ENCODE data around the gene ATP7A.

The ATP7A gene

DNA sequence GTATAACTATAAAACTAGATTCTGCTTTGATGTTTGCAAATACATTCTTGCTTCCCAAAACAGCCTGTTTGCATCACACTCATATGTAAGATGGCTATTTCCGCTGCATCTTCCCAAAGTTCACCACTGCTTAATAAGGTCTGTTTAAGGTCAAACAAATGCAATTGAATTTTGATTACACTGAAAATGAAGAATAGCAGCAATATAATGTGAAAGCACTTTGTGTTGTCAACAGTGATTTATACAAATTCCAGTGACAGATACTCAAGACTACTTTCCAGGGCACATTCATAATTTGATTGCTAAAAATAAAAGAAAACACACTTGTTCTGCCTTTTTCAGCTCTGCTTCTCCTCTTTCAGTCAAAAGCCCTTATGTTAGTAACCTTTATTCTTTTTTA is 67.0 kb downstream of the ATP7A start:
- TF ChIP-seq, protein P1, sequence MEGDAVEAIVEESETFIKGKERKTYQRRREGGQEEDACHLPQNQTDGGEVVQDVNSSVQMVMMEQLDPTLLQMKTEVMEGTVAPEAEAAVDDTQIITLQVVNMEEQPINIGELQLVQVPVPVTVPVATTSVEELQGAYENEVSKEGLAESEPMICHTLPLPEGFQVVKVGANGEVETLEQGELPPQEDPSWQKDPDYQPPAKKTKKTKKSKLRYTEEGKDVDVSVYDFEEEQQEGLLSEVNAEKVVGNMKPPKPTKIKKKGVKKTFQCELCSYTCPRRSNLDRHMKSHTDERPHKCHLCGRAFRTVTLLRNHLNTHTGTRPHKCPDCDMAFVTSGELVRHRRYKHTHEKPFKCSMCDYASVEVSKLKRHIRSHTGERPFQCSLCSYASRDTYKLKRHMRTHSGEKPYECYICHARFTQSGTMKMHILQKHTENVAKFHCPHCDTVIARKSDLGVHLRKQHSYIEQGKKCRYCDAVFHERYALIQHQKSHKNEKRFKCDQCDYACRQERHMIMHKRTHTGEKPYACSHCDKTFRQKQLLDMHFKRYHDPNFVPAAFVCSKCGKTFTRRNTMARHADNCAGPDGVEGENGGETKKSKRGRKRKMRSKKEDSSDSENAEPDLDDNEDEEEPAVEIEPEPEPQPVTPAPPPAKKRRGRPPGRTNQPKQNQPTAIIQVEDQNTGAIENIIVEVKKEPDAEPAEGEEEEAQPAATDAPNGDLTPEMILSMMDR (conservative IDR thresholded peaks at IDR 0.05; ENCODE audit: low read length) = no peak
- no peak for DNase-seq (ENCODE audit: low read depth)
- H3K4me3 ChIP-seq (ENCODE audit: low read length) = no peak overlapping the region

DNA sequence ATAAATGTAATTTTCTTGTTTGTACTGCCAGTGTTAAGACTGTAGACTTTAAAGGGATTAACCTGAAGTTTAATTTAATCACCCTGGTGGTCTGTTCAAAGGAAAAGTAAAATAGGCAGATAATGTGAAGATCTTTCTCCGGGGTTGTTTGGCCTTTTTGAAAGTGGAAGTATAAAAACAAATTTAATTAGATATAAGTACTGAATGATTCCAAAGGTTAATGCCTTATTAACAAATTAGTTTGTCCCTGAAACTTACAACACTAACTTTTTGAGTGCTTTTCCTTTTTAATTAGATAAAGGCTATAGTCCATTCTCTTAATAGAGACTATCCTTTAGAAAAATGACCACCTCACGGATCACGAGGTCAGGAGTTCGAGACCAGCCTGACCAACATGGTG is 69.4 kb downstream of the ATP7A start:
- TF ChIP-seq, protein P1 (conservative IDR thresholded peaks at IDR 0.05; ENCODE audit: low read length) = no peak
- H3K4me3 ChIP-seq (ENCODE audit: low read length) = no peak overlapping the region
- DNase-seq (ENCODE audit: low read depth) = no peak

DNA sequence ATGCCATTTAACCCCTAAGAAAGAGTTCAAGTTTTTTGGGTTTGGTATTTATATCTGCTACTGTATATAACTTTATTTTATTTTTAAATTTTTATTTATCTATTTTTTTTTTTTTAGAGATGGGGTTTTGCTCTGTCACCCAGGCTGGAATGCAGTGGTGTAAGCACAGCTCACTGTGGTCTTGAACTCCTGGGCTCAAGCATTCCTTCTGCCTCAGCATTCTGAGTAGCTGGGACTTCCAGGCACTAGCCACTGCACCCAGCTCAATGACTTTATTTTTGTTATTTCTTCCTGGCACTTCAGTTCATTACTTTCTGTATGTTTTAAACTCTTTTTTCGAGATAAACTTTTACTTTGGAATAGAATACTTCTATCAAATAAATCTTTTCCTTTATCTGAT is 101.4 kb downstream of the ATP7A start:
- TF ChIP-seq, protein P1 (conservative IDR thresholded peaks at IDR 0.05; ENCODE audit: low read length) = no peak
- DNase-seq (ENCODE audit: low read depth) = peak; percentile 25

DNA sequence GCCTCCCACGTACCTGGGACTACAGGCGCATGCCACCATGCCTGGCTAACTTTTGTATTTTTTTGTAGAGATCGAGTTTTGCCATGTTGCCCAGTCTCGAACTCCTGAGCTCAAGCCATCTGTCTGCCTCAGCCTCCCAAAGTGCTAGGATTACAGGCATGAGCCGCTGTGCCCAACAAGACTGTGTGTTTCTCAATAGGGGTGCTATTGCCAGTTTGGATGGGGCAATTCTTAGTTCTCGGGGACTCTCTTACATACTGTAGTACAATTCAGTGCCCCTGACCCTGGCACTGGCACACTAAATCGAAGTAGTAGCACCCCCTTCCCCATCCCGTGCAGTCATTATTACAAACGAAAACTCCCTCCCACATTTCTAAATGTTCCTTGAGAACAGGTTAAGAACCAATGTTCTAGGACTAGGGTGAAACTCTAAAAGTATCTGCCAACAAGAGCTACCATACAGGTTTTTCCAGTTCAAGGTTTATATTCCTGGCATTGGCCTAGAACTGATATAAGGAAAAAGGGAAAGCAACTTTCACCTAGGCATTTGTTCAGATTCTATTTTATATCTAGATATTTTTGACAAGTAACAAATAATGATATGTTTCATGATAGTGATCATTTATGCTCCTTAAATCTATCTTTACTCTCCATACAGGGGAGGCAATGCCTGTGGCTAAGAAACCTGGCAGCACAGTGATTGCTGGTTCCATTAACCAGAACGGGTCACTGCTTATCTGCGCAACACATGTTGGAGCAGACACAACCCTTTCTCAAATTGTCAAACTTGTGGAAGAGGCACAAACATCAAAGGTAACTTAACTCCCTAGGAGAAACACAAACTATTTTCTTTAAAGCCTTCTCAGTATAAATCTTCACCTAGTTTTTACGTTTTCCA is 109.3 kb downstream of the ATP7A start:
- no peak overlapping the region for H3K4me3 ChIP-seq (ENCODE audit: low read length)
- TF ChIP-seq, protein P1 (conservative IDR thresholded peaks at IDR 0.05; ENCODE audit: low read length) = no peak
- no peak for DNase-seq (ENCODE audit: low read depth)

More for the DNA sequence above, 101.4 kb downstream of the ATP7A start:
- H3K4me3 ChIP-seq (ENCODE audit: low read length) = no peak overlapping the region

DNA sequence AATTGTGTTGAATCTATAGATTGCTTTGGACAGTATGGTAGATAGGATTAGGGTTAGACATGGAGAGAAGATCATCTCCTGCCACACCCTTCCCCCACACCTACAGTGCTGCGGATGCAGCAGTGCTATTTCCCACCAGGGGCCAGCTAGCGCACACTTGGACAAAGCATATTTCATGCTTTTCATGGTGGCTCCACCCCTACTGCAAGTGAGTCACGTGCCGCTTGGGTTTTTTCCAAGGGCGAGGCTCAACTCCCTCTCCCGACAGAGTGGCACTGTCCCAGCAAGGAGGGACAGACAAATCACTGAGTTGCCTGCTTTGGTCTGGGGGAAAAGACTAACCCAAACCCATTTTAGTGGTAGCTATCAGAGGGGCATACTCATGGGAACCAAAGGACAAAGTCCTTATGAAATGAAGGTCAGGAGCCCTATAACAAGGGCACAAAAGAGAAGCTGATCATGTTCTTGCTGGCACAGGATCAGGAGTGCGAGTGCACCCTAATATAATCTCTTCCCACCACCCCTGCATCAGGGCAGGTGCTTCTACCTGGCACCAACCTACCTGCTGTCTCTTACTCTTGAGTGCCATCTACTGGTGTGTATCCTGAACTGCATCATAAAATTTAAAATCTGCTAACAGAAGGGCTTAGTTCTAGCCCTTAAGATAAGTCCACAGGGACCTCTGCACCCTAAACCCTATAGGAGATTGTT is 114.0 kb downstream of the ATP7A start:
- DNase-seq (ENCODE audit: low read depth) = no peak
- H3K4me3 ChIP-seq (ENCODE audit: low read length) = no peak overlapping the region
- TF ChIP-seq, protein P1 (conservative IDR thresholded peaks at IDR 0.05; ENCODE audit: low read length) = peak; percentile 54

DNA sequence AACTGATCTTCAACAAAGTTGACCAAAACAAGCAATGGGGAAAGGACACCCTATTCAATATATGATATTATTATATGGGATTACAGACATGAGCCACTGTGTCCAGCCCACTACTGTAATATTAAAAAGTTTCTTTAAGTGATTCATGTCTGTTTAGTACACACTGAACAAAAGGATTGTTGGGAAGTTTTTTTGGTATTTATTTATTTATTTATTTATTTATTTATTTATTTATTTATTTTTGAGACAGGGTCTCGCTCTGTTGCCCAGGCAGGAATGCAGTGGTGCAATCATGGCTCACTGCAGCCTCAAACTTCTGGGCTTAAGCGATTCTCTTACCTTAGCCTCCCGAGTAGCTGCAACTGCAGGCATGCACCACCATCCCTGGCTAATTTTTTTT is 117.3 kb downstream of the ATP7A start:
- TF ChIP-seq, protein P1 (conservative IDR thresholded peaks at IDR 0.05; ENCODE audit: low read length) = no peak
- no peak for DNase-seq (ENCODE audit: low read depth)

More for the DNA sequence above, 117.3 kb downstream of the ATP7A start:
- no peak overlapping the region for H3K4me3 ChIP-seq (ENCODE audit: low read length)

Measured in AG10803 (cell line).